HL-60 (cell line): ENCODE measurements around the gene CDKN2AIPNL.

Source experiments
- GABPA ChIP-seq: IDR thresholded peaks from 2 replicates; pipeline ENCODE4 v1.6.1; 2012; ENCODE audit warnings: low read depth
- POLR2AphosphoS5 ChIP-seq: IDR thresholded peaks from 2 replicates; pipeline ENCODE4 v1.6.1; 2012; ENCODE audit warnings: low read depth
- SPI1 ChIP-seq: IDR thresholded peaks from 2 replicates; pipeline ENCODE4 v1.6.1; 2012; ENCODE audit warnings: low read depth, mild to moderate bottlenecking, borderline replicate concordance
- TF ChIP-seq, protein P1 (sequence below): IDR thresholded peaks from one replicate; pipeline ENCODE4 v1.5.1; 2011; ENCODE audit warnings: low read length, control low read depth, inconsistent platforms; ENCODE audit not compliant: insufficient read depth

DNA sequence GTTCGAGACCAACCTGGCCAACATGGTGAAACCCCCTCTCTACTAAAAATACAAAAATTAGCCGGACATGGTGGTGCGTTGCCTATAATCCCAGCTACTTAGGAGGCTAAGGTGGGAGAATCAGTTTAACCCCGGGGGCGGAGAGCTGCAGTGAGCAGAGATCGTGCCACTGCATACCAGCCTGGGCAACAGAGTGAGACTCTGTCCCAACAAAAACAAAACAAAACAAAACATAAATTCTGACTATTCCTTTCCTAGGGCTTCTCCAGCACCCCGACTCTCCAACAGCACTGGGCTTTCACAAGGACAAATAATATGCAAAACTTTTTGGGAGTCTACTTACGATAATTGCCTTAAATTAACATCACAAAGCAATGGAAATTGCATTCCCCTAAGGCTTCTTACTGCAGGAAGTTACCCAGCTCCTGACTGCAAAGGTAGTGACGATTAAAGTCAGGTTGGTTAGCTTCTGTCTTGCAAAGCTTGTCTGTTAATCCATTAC lies 15.9 kb upstream of the CDKN2AIPNL start:
- TF ChIP-seq SPI1 (no peak), GABPA (no peak), POLR2AphosphoS5 (no peak)
- TF ChIP-seq, protein P1, sequence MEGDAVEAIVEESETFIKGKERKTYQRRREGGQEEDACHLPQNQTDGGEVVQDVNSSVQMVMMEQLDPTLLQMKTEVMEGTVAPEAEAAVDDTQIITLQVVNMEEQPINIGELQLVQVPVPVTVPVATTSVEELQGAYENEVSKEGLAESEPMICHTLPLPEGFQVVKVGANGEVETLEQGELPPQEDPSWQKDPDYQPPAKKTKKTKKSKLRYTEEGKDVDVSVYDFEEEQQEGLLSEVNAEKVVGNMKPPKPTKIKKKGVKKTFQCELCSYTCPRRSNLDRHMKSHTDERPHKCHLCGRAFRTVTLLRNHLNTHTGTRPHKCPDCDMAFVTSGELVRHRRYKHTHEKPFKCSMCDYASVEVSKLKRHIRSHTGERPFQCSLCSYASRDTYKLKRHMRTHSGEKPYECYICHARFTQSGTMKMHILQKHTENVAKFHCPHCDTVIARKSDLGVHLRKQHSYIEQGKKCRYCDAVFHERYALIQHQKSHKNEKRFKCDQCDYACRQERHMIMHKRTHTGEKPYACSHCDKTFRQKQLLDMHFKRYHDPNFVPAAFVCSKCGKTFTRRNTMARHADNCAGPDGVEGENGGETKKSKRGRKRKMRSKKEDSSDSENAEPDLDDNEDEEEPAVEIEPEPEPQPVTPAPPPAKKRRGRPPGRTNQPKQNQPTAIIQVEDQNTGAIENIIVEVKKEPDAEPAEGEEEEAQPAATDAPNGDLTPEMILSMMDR = no peak
